ENCODE results near the gene CD300LF. TPM values are rescaled to one million over a fixed set of nuclear protein-coding genes. Genes with fewer than 3 reads are reported as not detected.

The CD300LF gene
- total RNA-seq, 2 donors from 2014 or later: 2.2 TPM; not detected in 1

GRCh38 chr17:74682471-74683190 lies 30.1 kb downstream of the CD300LF start:
- ATAC-seq (no peak), DNase-seq (ENCODE audit: low spot score) (no peak)
- Mint-ChIP-seq H3K4me3 (no peak overlapping the region), H3K4me1 (ENCODE audit: low read depth in 2 of 2) (peaks cover 3 to 12% of the 10 kb centered on the region in 2 donors), H3K27me3 (peaks cover 10 to 24% of the 10 kb centered on the region in 2 donors), H3K9me3 (no peaks in the 10 kb centered on the region), H3K27ac (no peak overlapping the region), H3K36me3 (no peaks in the 10 kb centered on the region)

GRCh38 chr17:74682028-74682427 lies 30.7 kb downstream of the CD300LF start:
- no peaks in the 10 kb centered on the region for H3K9me3 Mint-ChIP-seq
- H3K4me1 Mint-ChIP-seq (ENCODE audit: low read depth in 2 of 2): peaks cover 7 to 15% of the 10 kb centered on the region in 2 donors
- peaks cover 13 to 29% of the 10 kb centered on the region in 2 donors for H3K27me3 Mint-ChIP-seq
- no peaks in the 10 kb centered on the region for H3K36me3 Mint-ChIP-seq
- no peak overlapping the region for H3K27ac Mint-ChIP-seq
- ATAC-seq: no peak
- H3K4me3 Mint-ChIP-seq: no peak overlapping the region
- no peak for DNase-seq (ENCODE audit: low spot score)

- Mint-ChIP-seq H3K9me3 (no peaks in the 10 kb centered on the region), H3K27me3 (peaks cover 16 to 29% of the 10 kb centered on the region in 2 donors), H3K27ac (no peak overlapping the region), H3K36me3 (no peaks in the 10 kb centered on the region), H3K4me3 (no peak overlapping the region), H3K4me1 (ENCODE audit: low read depth in 2 of 2) (peaks cover 7 to 15% of the 10 kb centered on the region in 2 donors)
- DNase-seq (ENCODE audit: low spot score) (no peak), ATAC-seq (no peak)
Observed at GRCh38 chr17:74680941-74681340, 31.8 kb downstream of the CD300LF start.

GRCh38 chr17:74680213-74680612 lies 32.5 kb downstream of the CD300LF start:
- H3K36me3 Mint-ChIP-seq: no peaks in the 10 kb centered on the region
- no peaks in the 10 kb centered on the region for H3K9me3 Mint-ChIP-seq
- DNase-seq (ENCODE audit: low spot score) (no peak), ATAC-seq (no peak)
- H3K4me3 Mint-ChIP-seq: no peak overlapping the region
- no peak overlapping the region for H3K27ac Mint-ChIP-seq
- peaks cover 7 to 15% of the 10 kb centered on the region in 2 donors for H3K4me1 Mint-ChIP-seq (ENCODE audit: low read depth in 2 of 2)
- H3K27me3 Mint-ChIP-seq: peaks cover 16 to 29% of the 10 kb centered on the region in 2 donors

- Mint-ChIP-seq H3K4me3 (no peak overlapping the region), H3K27me3 (peaks cover 21 to 29% of the 10 kb centered on the region in 2 donors), H3K4me1 (ENCODE audit: low read depth in 2 of 2) (peaks cover 7 to 15% of the 10 kb centered on the region in 2 donors), H3K36me3 (no peaks in the 10 kb centered on the region), H3K27ac (no peak overlapping the region), H3K9me3 (no peaks in the 10 kb centered on the region)
- DNase-seq (ENCODE audit: low spot score) (no peak), ATAC-seq (no peak)
Observed at GRCh38 chr17:74679374-74679773, 33.3 kb downstream of the CD300LF start.

GRCh38 chr17:74678541-74678940 lies 34.2 kb downstream of the CD300LF start:
- no peak for DNase-seq (ENCODE audit: low spot score)
- Mint-ChIP-seq H3K27ac (no peak overlapping the region), H3K36me3 (no peaks in the 10 kb centered on the region), H3K4me3 (no peak overlapping the region), H3K9me3 (no peaks in the 10 kb centered on the region), H3K4me1 (ENCODE audit: low read depth in 2 of 2) (peaks cover 7 to 15% of the 10 kb centered on the region in 2 donors), H3K27me3 (peaks cover 21 to 27% of the 10 kb centered on the region in 2 donors)
- ATAC-seq: no peak

GRCh38 chr17:74677558-74678466 lies 34.9 kb downstream of the CD300LF start:
- Mint-ChIP-seq H3K27me3 (peaks cover 18 to 23% of the 10 kb centered on the region in 2 donors), H3K36me3 (no peaks in the 10 kb centered on the region), H3K4me1 (ENCODE audit: low read depth in 2 of 2) (peaks cover 7 to 15% of the 10 kb centered on the region in 2 donors), H3K27ac (no peak overlapping the region), H3K4me3 (no peak overlapping the region), H3K9me3 (no peaks in the 10 kb centered on the region)
- ATAC-seq (no peak), DNase-seq (ENCODE audit: low spot score) (no peak)

- DNase-seq (ENCODE audit: low spot score) (peak; percentile 81), ATAC-seq (peak; percentile 94 to 98)
- peaks cover 38 to 54% of the 10 kb centered on the region in 2 donors for H3K27me3 Mint-ChIP-seq
- peaks cover 0 to 13% of the 10 kb centered on the region in 2 donors for H3K4me1 Mint-ChIP-seq (ENCODE audit: low read depth in 2 of 2)
- peaks cover 8% of the 10 kb centered on the region for H3K36me3 Mint-ChIP-seq
- peaks cover 3% of the 10 kb centered on the region for H3K9me3 Mint-ChIP-seq
- H3K27ac Mint-ChIP-seq: no peak overlapping the region
- no peak overlapping the region for H3K4me3 Mint-ChIP-seq
Observed at GRCh38 chr17:74671031-74671771, 41.5 kb downstream of the CD300LF start.

GRCh38 chr17:74670329-74670728 lies 42.4 kb downstream of the CD300LF start:
- H3K27me3 Mint-ChIP-seq: peaks cover 39 to 57% of the 10 kb centered on the region in 2 donors
- H3K4me1 Mint-ChIP-seq (ENCODE audit: low read depth in 2 of 2): peaks cover 0 to 13% of the 10 kb centered on the region in 2 donors
- no peak overlapping the region for H3K4me3 Mint-ChIP-seq
- peaks cover 3% of the 10 kb centered on the region for H3K9me3 Mint-ChIP-seq
- DNase-seq (ENCODE audit: low spot score) (no peak), ATAC-seq (no peak)
- peaks cover 8% of the 10 kb centered on the region for H3K36me3 Mint-ChIP-seq
- no peak overlapping the region for H3K27ac Mint-ChIP-seq

GRCh38 chr17:74663561-74663960 lies 49.2 kb downstream of the CD300LF start:
- no peak for DNase-seq (ENCODE audit: low spot score)
- no peak overlapping the region for H3K27ac Mint-ChIP-seq
- H3K36me3 Mint-ChIP-seq: no peaks in the 10 kb centered on the region
- H3K4me1 Mint-ChIP-seq (ENCODE audit: low read depth in 2 of 2): no peaks in the 10 kb centered on the region
- ATAC-seq: no peak
- peaks cover 42 to 58% of the 10 kb centered on the region in 2 donors for H3K27me3 Mint-ChIP-seq
- H3K9me3 Mint-ChIP-seq: no peaks in the 10 kb centered on the region
- H3K4me3 Mint-ChIP-seq: no peak overlapping the region

GRCh38 chr17:74659889-74660288 lies 52.8 kb downstream of the CD300LF start:
- Mint-ChIP-seq H3K4me3 (no peak overlapping the region), H3K9me3 (no peaks in the 10 kb centered on the region)
- ATAC-seq: no peak

GRCh38 chr17:74658620-74659019 lies 54.1 kb downstream of the CD300LF start:
- ATAC-seq (no peak), DNase-seq (ENCODE audit: low spot score) (no peak)
- no peaks in the 10 kb centered on the region for H3K9me3 Mint-ChIP-seq
- no peak overlapping the region for H3K27ac Mint-ChIP-seq
- H3K4me1 Mint-ChIP-seq (ENCODE audit: low read depth in 2 of 2): peaks cover 0 to 5% of the 10 kb centered on the region in 2 donors
- H3K36me3 Mint-ChIP-seq: no peaks in the 10 kb centered on the region
- H3K4me3 Mint-ChIP-seq: no peak overlapping the region
- H3K27me3 Mint-ChIP-seq: peaks cover 26 to 27% of the 10 kb centered on the region in 2 donors

More at GRCh38 chr17:74659889-74660288, 52.8 kb downstream of the CD300LF start:
- peaks cover 0 to 5% of the 10 kb centered on the region in 2 donors for H3K4me1 Mint-ChIP-seq (ENCODE audit: low read depth in 2 of 2)
- peaks cover 31 to 32% of the 10 kb centered on the region in 2 donors for H3K27me3 Mint-ChIP-seq
- H3K27ac Mint-ChIP-seq: no peak overlapping the region
- no peaks in the 10 kb centered on the region for H3K36me3 Mint-ChIP-seq
- DNase-seq (ENCODE audit: low spot score): no peak

- ATAC-seq (no peak), DNase-seq (ENCODE audit: low spot score) (no peak)
- Mint-ChIP-seq H3K4me3 (no peak overlapping the region), H3K27me3 (peaks cover 25 to 40% of the 10 kb centered on the region in 2 donors), H3K9me3 (no peaks in the 10 kb centered on the region), H3K4me1 (ENCODE audit: low read depth in 2 of 2) (peaks cover 0 to 5% of the 10 kb centered on the region in 2 donors), H3K27ac (no peak overlapping the region), H3K36me3 (no peaks in the 10 kb centered on the region)
Observed at GRCh38 chr17:74654742-74655141, 58.0 kb downstream of the CD300LF start.
